Esophagus muscularis mucosa (tissue), 4 donors: ENCODE data around the gene STRADA. TPM values are rescaled to one million over a fixed set of nuclear protein-coding genes. Genes with fewer than 3 reads are reported as not detected.
"Not testable (repeated sequence)": the region's sequence is repeated elsewhere in the genome, so short reads cannot be mapped to it uniquely, and the experiment has no call there.

Source experiments
- DNase-seq: peaks from one replicate; pipeline ENCODE4 v3.0.0-alpha.2; 2017; ENCODE audit errors: extremely low spot score
- H3K27ac ChIP-seq, 4 donors: fragments of 200-600 bp; sonication (generic); replicated peaks in 1 of 4; 1 replicate in 3 of 4; 2 replicates in 1 of 4; pipeline ENCODE4 v1.5.1; 2016 to 2019; ENCODE audit warnings: mild to moderate bottlenecking in 1 of 4
- H3K27me3 ChIP-seq, 4 donors: fragments of 200-600 bp; sonication (generic); one replicate each; pipeline versions ENCODE4 v1.5.1 to v1.6.0; 2016 to 2019
- H3K36me3 ChIP-seq, 4 donors: fragments of 200-600 bp; sonication (generic); one replicate each; pipeline ENCODE4 v1.5.1; 2016 to 2019
- H3K4me1 ChIP-seq, 4 donors: fragments of 200-600 bp; sonication (generic); one replicate each; pipeline ENCODE4 v1.5.1; 2016 to 2019
- H3K4me3 ChIP-seq, 4 donors: fragments of 200-600 bp; sonication (generic); 1 replicate in 2 of 4; 2 replicates in 2 of 4; pipeline ENCODE4 v1.5.1; 2016 to 2019; ENCODE audit warnings: mild to moderate bottlenecking in 4 of 4, moderate library complexity in 1 of 4
- H3K9me3 ChIP-seq, 4 donors: fragments of 200-600 bp; sonication (generic); 1 replicate in 3 of 4; 2 replicates in 1 of 4; pipeline ENCODE4 v1.5.1; 2016 to 2019
- CTCF ChIP-seq, 3 experiments: fragments of 200-600 bp in 2 of 3; fragments of 450-650 bp in 1 of 3; sonication (generic) in 2 of 3; IDR thresholded peaks; one replicate each; pipeline ENCODE4 v1.5.1; 2017 to 2019; ENCODE audit warnings: antibody characterized with exemption in 3 of 3, mild to moderate bottlenecking in 2 of 3, moderate library complexity in 1 of 3
- EP300 ChIP-seq: sonication (generic); formaldehyde crosslinking; IDR thresholded peaks from one replicate; pipeline ENCODE4 v1.6.1; 2017; ENCODE audit warnings: antibody characterized with exemption
- POLR2A ChIP-seq: fragments of 450-650 bp; IDR thresholded peaks from one replicate; pipeline ENCODE4 v1.6.1; 2017; ENCODE audit warnings: antibody characterized with exemption, moderate library complexity, mild to moderate bottlenecking, low read depth
- POLR2AphosphoS5 ChIP-seq, 2 donors: sonication (generic); formaldehyde crosslinking; IDR thresholded peaks; one replicate each; pipeline ENCODE4 v1.6.1; 2017; ENCODE audit warnings: antibody characterized with exemption in 2 of 2
- WGBS: methylation state at CpG from one replicate; pipeline ENCODE4 v1.1.5; 2018; 5-methylcytosine and 5-hydroxymethylcytosine counted together
- intact Hi-C: fragments of 100-400 bp; cut with DNase I; formaldehyde crosslinking; loops from one replicate; pipeline ENCODE4 v1.15.1; 2023
- total RNA-seq, 4 donors: library from RNA; depleted of rRNA; stranded (reverse); fragments of >200 nt; gene quantifications; one replicate each; pipeline versions ENCODE4 v1.1.0 to v1.2.1, GENCODE V29; 2016

Gene STRADA
- total RNA-seq, 4 donors from 2014 or later: 18.2 to 20.5 (median 20.1) TPM

- H3K27me3 ChIP-seq: no peaks in the 10 kb centered on the region
- 1% methylated on average over 14 of the region's 14 CpGs for WGBS
- H3K9me3 ChIP-seq: no peaks in the 10 kb centered on the region
- no peak for DNase-seq
- peaks cover 0 to 18% (median 8%) of the 10 kb centered on the region in 4 donors for H3K36me3 ChIP-seq
- intact Hi-C loops: loop anchor here (5.0 kb wide), 1 partner anchor 36 kb away; no protein-coding TSS in a partner anchor
- TF ChIP-seq EP300 (no peak), CTCF (IDR thresholded peaks at IDR 0.05) (no peak), POLR2A (no peak), POLR2AphosphoS5 (IDR thresholded peaks at IDR 0.05) (no peak)
- peak overlapping the region; percentile 90 to 99 (median 94) for H3K27ac ChIP-seq
- peak overlapping the region; percentile 75 to 91 (median 88) for H3K4me3 ChIP-seq
- peaks cover 15 to 29% (median 18%) of the 10 kb centered on the region in 4 donors for H3K4me1 ChIP-seq
Measured at GRCh38 chr17:63741143-63741407, 524 bp downstream of the STRADA start.

- H3K27ac ChIP-seq: peak overlapping the region; percentile 90 to 99 (median 94)
- no peaks in the 10 kb centered on the region for H3K27me3 ChIP-seq
- no peaks in the 10 kb centered on the region for H3K9me3 ChIP-seq
- H3K4me1 ChIP-seq: peaks cover 15 to 29% (median 18%) of the 10 kb centered on the region in 4 donors
- 42% methylated on average over 12 of the region's 12 CpGs for WGBS
- peak overlapping the region; percentile 75 to 91 (median 88) for H3K4me3 ChIP-seq
- peaks cover 0 to 14% (median 3%) of the 10 kb centered on the region in 4 donors for H3K36me3 ChIP-seq
- TF ChIP-seq EP300 (no peak), POLR2A (no peak), CTCF (IDR thresholded peaks at IDR 0.05) (no peak), POLR2AphosphoS5 (IDR thresholded peaks at IDR 0.05) (no peak)
- intact Hi-C loops: loop anchor here (5.0 kb wide), 1 partner anchor 37 kb away; no protein-coding TSS in a partner anchor
- no peak for DNase-seq
Measured at GRCh38 chr17:63740464-63741142, 996 bp downstream of the STRADA start.

GRCh38 chr17:63735691-63736090 lies 5.9 kb downstream of the STRADA start:
- Histone ChIP-seq H3K4me1 (peaks cover 7 to 11% (median 7%) of the 10 kb centered on the region in 4 donors), H3K27ac (no peak overlapping the region), H3K36me3 (peaks cover 0 to 4% (median 2%) of the 10 kb centered on the region in 4 donors), H3K4me3 (no peak overlapping the region), H3K9me3 (no peaks in the 10 kb centered on the region), H3K27me3 (no peaks in the 10 kb centered on the region)
- intact Hi-C loops: no loop called here
- 96% methylated on average over 8 of the region's 8 CpGs for WGBS
- TF ChIP-seq POLR2A: no peak
- no peak for TF ChIP-seq CTCF (IDR thresholded peaks at IDR 0.05)
- TF ChIP-seq POLR2AphosphoS5 (IDR thresholded peaks at IDR 0.05): no peak
- TF ChIP-seq EP300: no peak
- DNase-seq: no peak

GRCh38 chr17:63722403-63722802 lies 19.2 kb downstream of the STRADA start:
- H3K4me3 ChIP-seq: no peak overlapping the region
- H3K27me3 ChIP-seq: no peaks in the 10 kb centered on the region
- H3K27ac ChIP-seq: no peak overlapping the region
- DNase-seq: no peak
- H3K36me3 ChIP-seq: peaks cover 11 to 64% (median 31%) of the 10 kb centered on the region in 4 donors
- peaks cover 0 to 11% (median 0%) of the 10 kb centered on the region in 4 donors for H3K4me1 ChIP-seq
- 71% methylated on average over 2 of the region's 2 CpGs for WGBS
- no peaks in the 10 kb centered on the region for H3K9me3 ChIP-seq
- TF ChIP-seq POLR2A: no peak
- no peak for TF ChIP-seq EP300
- TF ChIP-seq POLR2AphosphoS5 (IDR thresholded peaks at IDR 0.05): no peak
- TF ChIP-seq CTCF (IDR thresholded peaks at IDR 0.05): no peak
- intact Hi-C loops: no loop called here

- H3K4me3 ChIP-seq, H3K27ac ChIP-seq, DNase-seq, intact Hi-C loops, H3K9me3 ChIP-seq, H3K27me3 ChIP-seq: not testable (repeated sequence)
- peaks cover 0 to 11% (median 0%) of the 10 kb centered on the region in 4 donors for H3K4me1 ChIP-seq
- H3K36me3 ChIP-seq: peaks cover 6 to 55% (median 20%) of the 10 kb centered on the region in 4 donors
- WGBS: 98% methylated on average over 5 of the region's 5 CpGs
Measured at GRCh38 chr17:63720194-63720593, 21.4 kb downstream of the STRADA start.
